Measurements from ENCODE around the gene DNAH10. TPM values are rescaled to one million over a fixed set of nuclear protein-coding genes. Genes with fewer than 3 reads are reported as not detected.

The DNAH10 gene
- total and polyA plus RNA-seq, 2 experiments from 2014 or later: 0.77 to 1.0 TPM

GRCh38 chr12:123748161-123748560 is 13.9 kb upstream of the DNAH10 start:
- no peak overlapping the region for H3K27ac ChIP-seq
- peaks cover 53% of the 10 kb centered on the region for H3K36me3 ChIP-seq
- TF ChIP-seq CTCF (IDR thresholded peaks at IDR 0.05; ENCODE audit: low read depth, low read length): no peak
- no peak overlapping the region for H3K4me3 ChIP-seq
- DNase-seq (ENCODE audit: low read depth in 1 of 2, low spot score in 1 of 2): no peak
- H3K27me3 ChIP-seq: no peaks in the 10 kb centered on the region
- H3K4me1 ChIP-seq (ENCODE audit: low read depth): no peaks in the 10 kb centered on the region
- no peaks in the 10 kb centered on the region for H3K9me3 ChIP-seq (ENCODE audit: low read depth)

GRCh38 chr12:123748661-123749060 is 13.4 kb upstream of the DNAH10 start:
- no peak for DNase-seq (ENCODE audit: low read depth in 1 of 2, low spot score in 1 of 2)
- no peaks in the 10 kb centered on the region for H3K27me3 ChIP-seq
- TF ChIP-seq CTCF (IDR thresholded peaks at IDR 0.05; ENCODE audit: low read depth, low read length): no peak
- H3K4me3 ChIP-seq: no peak overlapping the region
- H3K4me1 ChIP-seq (ENCODE audit: low read depth): no peaks in the 10 kb centered on the region
- no peaks in the 10 kb centered on the region for H3K9me3 ChIP-seq (ENCODE audit: low read depth)
- peaks cover 56% of the 10 kb centered on the region for H3K36me3 ChIP-seq
- H3K27ac ChIP-seq: no peak overlapping the region

- DNase-seq (ENCODE audit: low read depth in 1 of 2, low spot score in 1 of 2): no peak
- H3K27ac ChIP-seq: no peak overlapping the region
- peaks cover 49% of the 10 kb centered on the region for H3K36me3 ChIP-seq
- H3K9me3 ChIP-seq (ENCODE audit: low read depth): no peaks in the 10 kb centered on the region
- H3K4me1 ChIP-seq (ENCODE audit: low read depth): no peaks in the 10 kb centered on the region
- H3K27me3 ChIP-seq: no peaks in the 10 kb centered on the region
- no peak overlapping the region for H3K4me3 ChIP-seq
- TF ChIP-seq CTCF (IDR thresholded peaks at IDR 0.05; ENCODE audit: low read depth, low read length): no peak
Measured at GRCh38 chr12:123749355-123749754, 12.7 kb upstream of the DNAH10 start.

- no peak for DNase-seq (ENCODE audit: low read depth in 1 of 2, low spot score in 1 of 2)
- H3K9me3 ChIP-seq (ENCODE audit: low read depth): no peaks in the 10 kb centered on the region
- H3K27ac ChIP-seq: no peak overlapping the region
- H3K4me3 ChIP-seq: no peak overlapping the region
- no peaks in the 10 kb centered on the region for H3K27me3 ChIP-seq
- no peaks in the 10 kb centered on the region for H3K4me1 ChIP-seq (ENCODE audit: low read depth)
- H3K36me3 ChIP-seq: peaks cover 50% of the 10 kb centered on the region
- no peak for TF ChIP-seq CTCF (IDR thresholded peaks at IDR 0.05; ENCODE audit: low read depth, low read length)
Measured at GRCh38 chr12:123750159-123750656, 11.9 kb upstream of the DNAH10 start.

GRCh38 chr12:123752046-123752445 is 10.1 kb upstream of the DNAH10 start:
- H3K27me3 ChIP-seq: no peaks in the 10 kb centered on the region
- no peak overlapping the region for H3K4me3 ChIP-seq
- peaks cover 55% of the 10 kb centered on the region for H3K36me3 ChIP-seq
- H3K4me1 ChIP-seq (ENCODE audit: low read depth): no peaks in the 10 kb centered on the region
- H3K27ac ChIP-seq: no peak overlapping the region
- DNase-seq (ENCODE audit: low read depth in 1 of 2, low spot score in 1 of 2): no peak
- no peaks in the 10 kb centered on the region for H3K9me3 ChIP-seq (ENCODE audit: low read depth)
- TF ChIP-seq CTCF (IDR thresholded peaks at IDR 0.05; ENCODE audit: low read depth, low read length): no peak

Data from cardiac muscle cell (in vitro differentiated cells and primary cell).